T-helper 1 cell (primary cell): Measurements from ENCODE around the gene UBAP2L.
A peak's percentile ranks its signal among the peaks of the same experiment; 100 is the strongest.
"Not testable (repeated sequence)": the region's sequence is repeated elsewhere in the genome, so short reads cannot be mapped to it uniquely, and the experiment has no call there.

Experiments
- DNase-seq, 5 donors: peaks; one replicate each; pipeline ENCODE4 v3.0.0-alpha.2; 2012 to 2020

UBAP2L gene

GRCh38 chr1:154256686-154257085, 35.9 kb downstream of the UBAP2L start:
- DNase-seq, result no peak

GRCh38 chr1:154258784-154259183, 38.0 kb downstream of the UBAP2L start:
- DNase-seq, result no peak

GRCh38 chr1:154260127-154260526, 39.4 kb downstream of the UBAP2L start:
- DNase-seq, result no peak

GRCh38 chr1:154263465-154264332, 42.9 kb downstream of the UBAP2L start:
- DNase-seq, result no peak

- DNase-seq, result no peak
Observed at GRCh38 chr1:154264454-154264853, 43.7 kb downstream of the UBAP2L start.

- DNase-seq, result peak in 2 of 5 donors; percentile 14 to 47
Observed at GRCh38 chr1:154265586-154265985, 44.8 kb downstream of the UBAP2L start.

GRCh38 chr1:154270833-154271232, 50.1 kb downstream of the UBAP2L start:
- DNase-seq, result peak in 1 of 5 donors; percentile 20

GRCh38 chr1:154272217-154272998, 51.7 kb downstream of the UBAP2L start, which contains the start of gene HAX1:
Gene HAX1, plus strand, starts transcription at chr1:154272629. Its CDS starts 95 bp downstream, at chr1:154272724.
- DNase-seq, result peak; percentile 88 to 99 (median 94)

GRCh38 chr1:154272999-154273563, 52.3 kb downstream of the UBAP2L start:
- no peak for DNase-seq

GRCh38 chr1:154276797-154277196, 56.0 kb downstream of the UBAP2L start:
- DNase-seq, result peak in 2 of 5 donors; percentile 13 to 17

- not testable (repeated sequence) for DNase-seq
Observed at GRCh38 chr1:154287591-154287990, 66.8 kb downstream of the UBAP2L start.

GRCh38 chr1:154288661-154289060, 67.9 kb downstream of the UBAP2L start:
- no peak for DNase-seq

- no peak for DNase-seq
Observed at GRCh38 chr1:154290921-154291320, 70.2 kb downstream of the UBAP2L start.

- DNase-seq, result no peak
Observed at GRCh38 chr1:154295408-154296235, 74.9 kb downstream of the UBAP2L start.

- no peak for DNase-seq
Observed at GRCh38 chr1:154301582-154301981, 80.8 kb downstream of the UBAP2L start.

- DNase-seq, result peak in 1 of 5 donors; percentile 34
Observed at GRCh38 chr1:154304664-154305337, 84.0 kb downstream of the UBAP2L start.

GRCh38 chr1:154306151-154306550, 85.4 kb downstream of the UBAP2L start:
- no peak for DNase-seq

GRCh38 chr1:154307670-154308270, 87.0 kb downstream of the UBAP2L start:
- DNase-seq, result peak in 1 of 5 donors; percentile 42

GRCh38 chr1:154309136-154309535, 88.4 kb downstream of the UBAP2L start:
- not testable (repeated sequence) for DNase-seq

- not testable (repeated sequence) for DNase-seq
Observed at GRCh38 chr1:154312229-154313065, 91.7 kb downstream of the UBAP2L start.
